K562 (cell line): ENCODE data around the gene UFSP2. TPM values are rescaled to one million over a fixed set of nuclear protein-coding genes. Genes with fewer than 3 reads are reported as not detected.

Experiments
- ATAC-seq: fragments of 200-7000 bp; cut with Tn5 transposase; 3 replicates; pipeline ENCODE4 v1.9.1; 2020; ENCODE audit warnings: moderate library complexity
- BruUV-seq: library from RNA; stranded (reverse); fragments of 400-500 nt; replicated peaks from 2 replicates; lab custom pipeline; 2021; lab: Mats Ljungman, UMichigan
- CTCF ChIA-PET: fragments of 300-600 bp; formaldehyde crosslinking; extraction: SDS; loops from one replicate; lab custom pipeline; 2021; ENCODE audit warnings: low intra/inter-chr PET ratio; lab: Yijun Ruan, JAX
- POLR2A ChIA-PET: fragments of 300-600, 350-650 bp; sonication (Branson Sonifier 250); formaldehyde crosslinking; extraction: SDS; loops from one replicate; lab custom pipeline; 2021; ENCODE audit warnings: antibody characterized with exemption, inconsistent platforms; lab: Yijun Ruan, JAX
- DNase-seq, 4 experiments: peaks; one replicate each; pipeline versions ENCODE4 v3.0.0 to v3.0.0-alpha.2; 2011 to 2018; ENCODE audit warnings: low spot score in 3 of 4, mixed read lengths in 3 of 4; ENCODE audit errors: extremely low read depth in 1 of 4
- FAIRE-seq: peaks from 2 replicates; lab custom pipeline; 2011; peaks lifted over from hg19 to GRCh38; lab: Jason Lieb, UNC
- H2AFZ ChIP-seq: 2 replicates; pipeline ENCODE4 v1.6.0; 2011; ENCODE audit warnings: low read depth, low read length, control low read depth, inconsistent platforms
- H3K27ac ChIP-seq: fragments of 200-600 bp; 3 replicates; pipeline ENCODE4 v1.8.0; 2011; ENCODE audit warnings: low read depth, mild to moderate bottlenecking, control low read depth, inconsistent platforms, low read length, moderate library complexity, mixed read lengths; ENCODE audit errors: extremely low read depth
- H3K27me3 ChIP-seq, 2 experiments: fragments of 300-600 bp in 1 of 2; 2 replicates in 1 of 2; 3 replicates in 1 of 2; pipeline versions ENCODE4 v1.6.0 to v1.8.0; 2011; ENCODE audit warnings: inconsistent platforms in 2 of 2, low read length in 2 of 2, mild to moderate bottlenecking in 1 of 2, mixed read lengths in 1 of 2, moderate library complexity in 1 of 2; ENCODE audit not compliant: control insufficient read depth in 2 of 2, insufficient read depth in 2 of 2
- H3K36me3 ChIP-seq: fragments of 300-600 bp; 3 replicates; pipeline ENCODE4 v1.8.0; 2011; ENCODE audit warnings: mild to moderate bottlenecking, low read length, inconsistent platforms; ENCODE audit not compliant: control insufficient read depth, insufficient read depth
- H3K4me1 ChIP-seq, 2 experiments: fragments of 200-600 bp in 1 of 2; replicated peaks in 1 of 2; 2 replicates in 1 of 2; 3 replicates in 1 of 2; pipeline versions ENCODE4 v1.5.1 to v1.8.0; 2011; ENCODE audit warnings: inconsistent platforms in 2 of 2, low read length in 2 of 2, mild to moderate bottlenecking in 1 of 2, mixed read lengths in 1 of 2, moderate library complexity in 1 of 2; ENCODE audit not compliant: control insufficient read depth in 2 of 2, insufficient read depth in 2 of 2
- H3K4me2 ChIP-seq: 2 replicates; pipeline ENCODE4 v1.6.1; 2011; ENCODE audit warnings: low read length, control low read depth, inconsistent platforms, mixed read lengths; ENCODE audit not compliant: insufficient read depth
- H3K4me3 ChIP-seq: fragments of 200-600 bp; sonication (generic), shearing (Covaris generic); 2 replicates; pipeline ENCODE4 v1.5.1; 2016; ENCODE audit warnings: control low read depth, inconsistent platforms
- H3K79me2 ChIP-seq: fragments of 200-600 bp; 3 replicates; pipeline ENCODE4 v1.8.0; 2011; ENCODE audit warnings: low read length, inconsistent platforms; ENCODE audit not compliant: control insufficient read depth, insufficient read depth
- H3K9ac ChIP-seq, 2 experiments: 2 replicates each; pipeline versions ENCODE4 v1.6.0 to v1.6.1; 2011; ENCODE audit warnings: low read depth in 2 of 2, low read length in 2 of 2, control low read depth in 1 of 2, inconsistent platforms in 1 of 2, mild to moderate bottlenecking in 1 of 2, mixed read lengths in 1 of 2; ENCODE audit not compliant: insufficient read depth in 1 of 2
- H3K9me1 ChIP-seq: one replicate; pipeline ENCODE4 v1.6.0; 2011; ENCODE audit warnings: inconsistent platforms, mild to moderate bottlenecking, low read length, moderate library complexity; ENCODE audit not compliant: control insufficient read depth, insufficient read depth
- H3K9me3 ChIP-seq: replicated peaks from 2 replicates; pipeline ENCODE4 v1.5.1; 2011; ENCODE audit warnings: low read depth, low read length, inconsistent platforms; ENCODE audit not compliant: control insufficient read depth, insufficient read depth
- H4K20me1 ChIP-seq: replicated peaks from 2 replicates; pipeline ENCODE4 v1.6.1; 2011; ENCODE audit warnings: low read length, inconsistent platforms, mixed read lengths; ENCODE audit not compliant: control insufficient read depth, insufficient read depth
- ATF1 ChIP-seq, 2 experiments: fragments of 450-650 bp in 1 of 2; IDR thresholded peaks; 2 replicates each; pipeline ENCODE4 v1.6.1; 2016; ENCODE audit warnings: missing compliant biosample characterization in 1 of 2, missing genetic modification characterization in 1 of 2
- EZH2 ChIP-seq: IDR thresholded peaks from 2 replicates; pipeline ENCODE4 v1.6.1; 2012; ENCODE audit warnings: low read depth, mild to moderate bottlenecking, inconsistent platforms, low read length, borderline replicate concordance
- HEY1 ChIP-seq: fragments of 250-450 bp; sonication (Bioruptor Pico); IDR thresholded peaks from 2 replicates; pipeline ENCODE4 v1.5.0; 2020; ENCODE audit warnings: mild to moderate bottlenecking, moderate library complexity, borderline replicate concordance
- HIVEP1 ChIP-seq: fragments of 250-450 bp; sonication (Bioruptor Pico); IDR thresholded peaks from 2 replicates; pipeline ENCODE4 v1.4.0; 2020; ENCODE audit warnings: mild to moderate bottlenecking
- KLF1 ChIP-seq: fragments of 450-650 bp; IDR thresholded peaks from 2 replicates; pipeline ENCODE4 v1.6.1; 2016; ENCODE audit warnings: missing genetic modification characterization, missing compliant biosample characterization
- MCM3 ChIP-seq: fragments of 450-650 bp; IDR thresholded peaks from 2 replicates; pipeline ENCODE4 v1.6.1; 2016
- PTTG1 ChIP-seq: fragments of 450-650 bp; IDR thresholded peaks from 2 replicates; pipeline ENCODE4 v1.6.1; 2016; ENCODE audit warnings: low read depth, mild to moderate bottlenecking, missing genetic modification characterization, missing compliant biosample characterization
- RHOXF2B ChIP-seq: fragments of 250-450 bp; sonication (Bioruptor Pico); conservative IDR thresholded peaks from 2 replicates; pipeline ENCODE4 v1.5.1; 2021
- STAT5A ChIP-seq: IDR thresholded peaks from 2 replicates; pipeline ENCODE4 v1.6.1; 2012; ENCODE audit warnings: low read length, inconsistent platforms, borderline replicate concordance
- ZBTB17 ChIP-seq: fragments of 450-650 bp; formaldehyde crosslinking; IDR thresholded peaks from 2 replicates; pipeline ENCODE4 v1.4.0; 2020; ENCODE audit warnings: mild to moderate bottlenecking
- ZNF511 ChIP-seq: sonication (generic); formaldehyde crosslinking; IDR thresholded peaks from 2 replicates; pipeline ENCODE4 v1.8.0; 2022; ENCODE audit warnings: mild to moderate bottlenecking, missing genetic modification reagents
- WGBS: fragments of 100-300 bp; shearing (Covaris generic); methylation state at CpG from one replicate; pipeline ENCODE4 v1.1.6; 2016; ENCODE audit warnings: low coverage, mixed read lengths; ENCODE audit not compliant: insufficient coverage; ENCODE audit errors: missing lambda C conversion rate; 5-methylcytosine and 5-hydroxymethylcytosine counted together
- in situ Hi-C: fragments of 300-500 bp; cut with MboI; formaldehyde crosslinking; loops from 4 replicates; pipeline ENCODE4 v1.15.0; 2018; ENCODE audit warnings: inconsistent platforms, mixed read lengths
- intact Hi-C: fragments of 100-400 bp; cut with micrococcal nuclease; formaldehyde crosslinking; loops from 2 replicates; pipeline ENCODE4 v1.14.2; 2022
- polyA plus RNA-seq, 8 experiments: library from polyadenylated mRNA; depleted of rRNA in 4 of 8; stranded (reverse) in 5 of 8; unstranded in 3 of 8; fragments of >200 nt; fragmentation: Nextera tagmentation in 2 of 8; fragmentation: Illumina TruSeq in 1 of 8; extraction: Ambion mirVana in 2 of 8; extraction: Trizol in 1 of 8; gene quantifications; 2 replicates each; pipeline versions ENCODE4 v1.2.1 to v1.2.3, GENCODE V29; 2011 to 2014; ENCODE audit warnings: inconsistent platforms in 1 of 8, missing spikeins in 1 of 8
- total RNA-seq, 7 experiments: library from RNA; depleted of rRNA in 6 of 7; stranded (reverse); fragments of >200 nt in 6 of 7; fragmentation: Illumina TruSeq in 2 of 7; extraction: Trizol in 2 of 7; gene quantifications; 2 replicates each; pipeline versions ENCODE4 v1.2.1 to v1.2.3, GENCODE V29; 2011 to 2021; ENCODE audit warnings: low replicate concordance in 1 of 7
- TF ChIP-seq, protein P1 (sequence below), 2 experiments: IDR thresholded peaks; 2 replicates each; pipeline ENCODE4 v1.6.1; 2011; ENCODE audit warnings: borderline replicate concordance in 1 of 2, control low read depth in 1 of 2, low read depth in 1 of 2, low read length in 1 of 2, mild to moderate bottlenecking in 1 of 2, mixed read lengths in 1 of 2, moderate library complexity in 1 of 2; ENCODE audit not compliant: insufficient read depth in 1 of 2, insufficient read length in 1 of 2, poor library complexity in 1 of 2, severe bottlenecking in 1 of 2; ENCODE audit errors: extremely low read depth in 1 of 2

The UFSP2 gene
- total and polyA plus RNA-seq, 9 of the 15 experiments (the other 6 are each of a cell fraction or from before 2014, with no cell fraction given), result 20.1 to 55.8 (median 26.6) TPM

- no peak overlapping the region for H2AFZ ChIP-seq
- POLR2A ChIA-PET, result interaction anchor here (2.2 kb wide), 1 partner anchor 12 kb away, joined by 10 read pairs; no protein-coding TSS in a partner anchor
Observed at GRCh38 chr4:185374027-185374426, 51.7 kb downstream of the UFSP2 start.

More at GRCh38 chr4:185374027-185374426, 51.7 kb downstream of the UFSP2 start:
- no peak for FAIRE-seq
- no peak for DNase-seq
- Histone ChIP-seq H3K9me1 (no peaks in the 10 kb centered on the region), H3K4me3 (no peak overlapping the region), H3K27ac (no peak overlapping the region), H3K36me3 (peaks cover 4% of the 10 kb centered on the region; the same call in 1 of the 3 replicates), H3K27me3 (no peaks in the 10 kb centered on the region), H4K20me1 (no peaks in the 10 kb centered on the region), H3K9ac (no peak overlapping the region)
- CTCF ChIA-PET, result no interaction called here
- no peak for TF ChIP-seq ZNF511 (CRISPR knock-in tag)
- TF ChIP-seq EZH2, result no peak
- no peak for TF ChIP-seq ATF1 (CRISPR knock-in tag; IDR thresholded peaks at IDR 0.05)
- no peak for TF ChIP-seq ATF1 (tag; IDR thresholded peaks at IDR 0.05)
- TF ChIP-seq HEY1 (CRISPR knock-in tag), result no peak
- TF ChIP-seq KLF1 (tag), result no peak
- no peak for TF ChIP-seq HIVEP1 (CRISPR knock-in tag)
- TF ChIP-seq RHOXF2B (CRISPR knock-in tag), result no peak
- TF ChIP-seq ZBTB17 (CRISPR knock-in tag), result no peak
- TF ChIP-seq, protein P1, sequence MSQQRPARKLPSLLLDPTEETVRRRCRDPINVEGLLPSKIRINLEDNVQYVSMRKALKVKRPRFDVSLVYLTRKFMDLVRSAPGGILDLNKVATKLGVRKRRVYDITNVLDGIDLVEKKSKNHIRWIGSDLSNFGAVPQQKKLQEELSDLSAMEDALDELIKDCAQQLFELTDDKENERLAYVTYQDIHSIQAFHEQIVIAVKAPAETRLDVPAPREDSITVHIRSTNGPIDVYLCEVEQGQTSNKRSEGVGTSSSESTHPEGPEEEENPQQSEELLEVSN (IDR thresholded peaks at IDR 0.05; ENCODE audit: borderline replicate concordance in 1 of 2, extremely low read depth in 1 of 2, insufficient read depth in 1 of 2, insufficient read length in 1 of 2, low read depth in 1 of 2, low read length in 1 of 2, poor library complexity in 1 of 2, severe bottlenecking in 1 of 2), result no peak
- TF ChIP-seq STAT5A, result no peak
- no peak for TF ChIP-seq PTTG1 (tag)
- no peak for TF ChIP-seq MCM3
- TF ChIP-seq, all 486 proteins: peak for 0
- ATAC-seq, result no peak
- intact Hi-C loops, result no loop called here
- peaks cover 0 to 12% of the 10 kb centered on the region in 2 experiments; a peak in 3 of 5 replicates for H3K4me1 ChIP-seq
- H3K9me3 ChIP-seq, result no peaks in the 10 kb centered on the region
- H3K79me2 ChIP-seq, result no peaks in the 10 kb centered on the region
- BruUV-seq, result no TSS peak
- whole genome bisulfite sequencing, result 54% methylated on average over 7 of the region's 7 CpGs
- H3K4me2 ChIP-seq, result no peak overlapping the region
- in situ Hi-C loops, result no loop called here
